UCSD-AML1 (cell line): Measurements from ENCODE around the gene SETDB1.
"Not testable (repeated sequence)": the region's sequence is repeated elsewhere in the genome, so short reads cannot be mapped to it uniquely, and the experiment has no call there.

Experiments used
- DNase-seq: peaks from one replicate; lab custom pipeline; 2025; ENCODE audit not compliant: unreplicated experiment; lab: John Stamatoyannopoulos, UW

Gene SETDB1

GRCh38 chr1:150928775-150929174 is 2.6 kb downstream of the SETDB1 start:
- not testable (repeated sequence) for DNase-seq

- DNase-seq, result no peak
These were observed 5.6 kb downstream of the SETDB1 start for GRCh38 chr1:150931773-150932172.

DNA sequence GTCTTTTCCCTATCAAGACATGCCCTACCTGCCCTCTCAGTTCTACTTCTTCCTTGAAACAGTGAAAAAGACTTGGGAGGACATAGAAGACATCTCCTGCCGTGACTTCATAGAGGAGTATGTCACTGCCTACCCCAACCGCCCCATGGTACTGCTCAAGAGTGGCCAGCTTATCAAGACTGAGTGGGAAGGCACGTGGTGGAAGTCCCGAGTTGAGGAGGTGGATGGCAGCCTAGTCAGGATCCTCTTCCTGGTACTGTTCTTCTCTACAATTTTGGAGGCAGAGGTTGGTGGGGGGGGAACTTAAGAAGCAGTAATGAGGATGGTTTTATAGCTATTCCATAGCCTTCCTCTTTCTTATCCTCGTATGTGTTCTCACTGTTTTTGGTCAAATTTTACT is 18.7 kb downstream of the SETDB1 start:
- DNase-seq, result no peak

DNA sequence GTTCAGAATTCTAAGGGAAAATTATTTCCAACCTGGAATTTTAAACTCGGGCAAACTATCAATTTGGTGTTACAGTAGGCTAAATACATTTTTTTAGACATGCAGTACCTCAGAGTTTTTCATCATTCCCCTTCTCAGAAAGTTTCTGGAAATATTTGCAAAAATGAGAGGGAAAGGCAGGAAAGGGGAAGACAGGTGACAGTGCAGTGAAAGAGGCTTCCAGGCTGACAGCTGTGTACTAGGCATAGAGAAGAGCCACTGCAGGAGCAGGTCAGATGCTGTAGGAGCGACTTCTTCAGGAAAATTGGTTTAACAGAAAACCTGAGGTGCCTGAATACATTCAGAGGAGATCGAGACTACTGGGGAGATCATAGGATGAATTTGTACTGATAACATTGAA is 28.5 kb downstream of the SETDB1 start:
- no peak for DNase-seq

DNA sequence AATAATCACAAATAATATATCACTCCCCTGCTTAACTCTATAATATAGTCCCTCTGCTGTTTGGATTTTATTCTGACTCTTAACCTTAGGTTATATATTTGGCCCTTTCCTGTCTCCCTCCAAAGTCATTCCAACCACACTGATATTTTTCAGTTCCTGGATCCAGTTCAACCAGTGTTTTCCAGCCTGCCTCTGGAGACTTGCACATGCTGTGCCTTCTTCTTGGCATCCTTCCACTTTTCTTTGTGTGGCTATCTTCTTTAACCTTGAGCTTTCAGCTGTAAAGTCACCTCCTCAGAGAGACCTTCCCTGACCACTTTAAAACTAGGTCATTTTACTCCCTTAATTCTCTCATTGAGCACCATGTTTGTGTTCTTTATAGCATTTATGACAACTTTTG is 29.1 kb downstream of the SETDB1 start:
- DNase-seq, result no peak

DNA sequence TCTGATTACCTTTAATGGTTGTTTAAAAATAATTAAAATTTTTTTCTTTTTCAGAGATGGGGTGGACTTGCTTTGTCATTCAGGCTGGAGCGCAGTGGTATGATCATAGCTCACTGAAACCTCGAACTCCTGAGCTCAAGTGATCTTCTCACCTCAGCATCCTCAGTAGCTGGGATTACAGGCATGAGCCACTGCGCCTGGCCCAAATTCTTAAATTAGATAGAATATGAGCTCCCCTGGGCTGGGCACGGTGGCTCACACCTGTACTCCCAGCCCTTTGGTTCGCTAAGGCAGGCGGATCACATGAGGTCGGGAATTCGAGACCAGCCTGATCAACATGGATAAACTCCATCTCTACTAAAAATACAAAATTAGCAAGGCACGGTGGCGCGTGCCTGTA is 31.5 kb downstream of the SETDB1 start:
- DNase-seq, result no peak

GRCh38 chr1:150960646-150961045 is 34.5 kb downstream of the SETDB1 start:
- DNase-seq, result no peak

GRCh38 chr1:150961756-150962155 is 35.6 kb downstream of the SETDB1 start:
- no peak for DNase-seq

DNA sequence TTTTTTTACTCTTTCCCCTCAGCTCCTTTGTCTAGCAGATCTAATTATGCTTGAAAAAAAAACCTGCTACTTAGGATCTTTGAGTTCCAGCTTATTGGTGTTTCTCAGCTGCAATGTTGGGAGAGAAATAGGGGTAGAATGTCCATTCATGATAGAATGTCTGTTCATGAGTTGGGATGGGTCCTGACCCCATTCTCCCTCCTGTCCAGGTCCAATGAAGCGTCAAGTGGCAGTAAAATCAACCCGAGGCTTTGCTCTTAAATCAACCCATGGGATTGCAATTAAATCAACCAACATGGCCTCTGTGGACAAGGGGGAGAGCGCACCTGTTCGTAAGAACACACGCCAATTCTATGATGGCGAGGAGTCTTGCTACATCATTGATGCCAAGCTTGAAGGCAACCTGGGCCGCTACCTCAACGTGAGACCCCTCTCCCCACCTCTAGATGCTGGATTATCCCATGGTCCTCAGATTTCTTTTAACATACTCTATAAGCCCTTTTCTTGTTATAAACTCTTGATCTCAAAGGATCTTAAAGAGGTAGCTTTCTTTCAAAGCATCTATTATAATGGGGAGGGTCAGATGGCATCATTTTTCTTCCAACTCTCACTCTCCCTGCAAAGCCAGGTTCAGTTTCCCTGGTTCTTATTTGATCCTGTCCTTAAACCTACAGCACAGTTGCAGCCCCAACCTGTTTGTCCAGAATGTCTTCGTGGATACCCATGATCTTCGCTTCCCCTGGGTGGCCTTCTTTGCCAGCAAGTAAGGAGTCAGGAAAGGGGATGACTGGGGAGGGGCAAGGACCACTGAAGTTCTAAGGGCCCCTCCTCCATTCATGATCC is 37.4 kb downstream of the SETDB1 start:
- DNase-seq, result no peak

DNA sequence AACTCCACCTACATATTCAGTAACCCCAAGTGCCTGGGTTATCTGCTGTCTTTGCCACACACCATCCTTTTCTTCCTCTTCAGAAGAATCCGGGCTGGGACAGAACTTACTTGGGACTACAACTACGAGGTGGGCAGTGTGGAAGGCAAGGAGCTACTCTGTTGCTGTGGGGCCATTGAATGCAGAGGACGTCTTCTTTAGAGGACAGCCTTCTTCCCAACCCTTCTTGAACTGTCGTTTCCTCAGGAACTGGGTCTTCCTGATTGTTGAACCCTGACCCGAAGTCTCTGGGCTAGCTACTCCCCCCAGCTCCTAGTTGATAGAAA is 38.0 kb downstream of the SETDB1 start:
- DNase-seq, result no peak

- DNase-seq, result no peak
These were observed 39.4 kb downstream of the SETDB1 start for GRCh38 chr1:150965605-150966004.

DNA sequence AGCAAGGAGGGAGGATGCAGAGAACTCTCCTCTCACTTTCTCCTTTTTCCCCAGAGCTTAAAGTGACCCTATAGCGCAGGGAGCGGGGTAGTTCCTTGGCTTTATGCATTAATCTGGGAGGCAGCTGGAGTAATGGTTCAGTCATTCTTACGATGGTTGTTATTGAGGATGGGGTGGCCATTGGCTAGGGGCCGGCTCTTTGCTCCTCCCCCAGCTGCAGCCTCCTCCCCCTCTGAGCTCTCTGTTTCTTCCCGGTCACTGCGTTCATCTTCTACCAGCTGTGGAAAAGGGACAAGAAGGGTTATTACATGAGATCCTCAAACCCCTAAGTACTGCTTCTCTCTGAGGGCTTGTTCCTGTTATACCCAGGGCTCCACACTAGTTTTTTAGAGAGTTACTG is 39.8 kb downstream of the SETDB1 start:
- no peak for DNase-seq

DNA sequence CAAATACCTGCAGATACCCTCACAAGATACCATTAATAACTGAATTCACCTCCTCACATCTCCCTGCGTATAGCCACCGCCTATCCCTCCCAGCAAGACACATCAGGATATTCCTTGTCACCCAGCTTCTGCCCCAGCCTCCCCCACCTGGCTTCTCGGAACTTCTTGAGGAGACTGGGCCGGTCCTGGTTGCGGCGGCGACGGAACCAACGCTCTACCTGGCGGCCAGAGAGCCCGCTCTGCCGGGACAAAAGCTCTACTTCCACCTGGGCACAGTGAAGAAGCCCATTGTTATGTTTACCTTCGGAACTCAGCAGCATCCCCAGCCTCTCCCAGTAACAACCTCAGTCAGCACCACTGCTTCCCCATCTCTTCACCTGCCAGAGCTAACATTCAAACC is 41.8 kb downstream of the SETDB1 start:
- no peak for DNase-seq

DNA sequence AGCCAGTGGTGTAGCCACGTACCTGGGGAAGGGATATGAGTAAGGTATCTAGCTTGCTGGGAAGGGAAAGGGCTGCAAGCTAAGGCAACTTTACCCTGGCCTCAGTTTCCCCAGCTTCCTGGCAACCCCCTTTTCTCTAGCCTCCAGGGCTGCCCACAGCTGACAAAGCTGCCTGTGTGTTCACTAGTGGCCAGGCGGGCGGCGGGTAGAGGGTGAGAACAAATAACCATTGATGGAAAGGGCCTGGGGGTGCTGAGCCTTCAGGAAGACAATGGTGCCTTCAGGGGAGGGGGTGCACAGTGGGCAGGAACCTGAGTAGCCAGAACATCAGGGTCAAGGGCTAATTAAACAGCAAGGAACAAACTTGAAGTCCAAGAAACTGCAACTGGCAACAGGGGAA is 42.3 kb downstream of the SETDB1 start:
- DNase-seq, result no peak

- DNase-seq, result no peak
These were observed 43.5 kb downstream of the SETDB1 start for GRCh38 chr1:150969626-150970025.

- no peak for DNase-seq
These were observed 44.8 kb downstream of the SETDB1 start for GRCh38 chr1:150970808-150971582.

DNA sequence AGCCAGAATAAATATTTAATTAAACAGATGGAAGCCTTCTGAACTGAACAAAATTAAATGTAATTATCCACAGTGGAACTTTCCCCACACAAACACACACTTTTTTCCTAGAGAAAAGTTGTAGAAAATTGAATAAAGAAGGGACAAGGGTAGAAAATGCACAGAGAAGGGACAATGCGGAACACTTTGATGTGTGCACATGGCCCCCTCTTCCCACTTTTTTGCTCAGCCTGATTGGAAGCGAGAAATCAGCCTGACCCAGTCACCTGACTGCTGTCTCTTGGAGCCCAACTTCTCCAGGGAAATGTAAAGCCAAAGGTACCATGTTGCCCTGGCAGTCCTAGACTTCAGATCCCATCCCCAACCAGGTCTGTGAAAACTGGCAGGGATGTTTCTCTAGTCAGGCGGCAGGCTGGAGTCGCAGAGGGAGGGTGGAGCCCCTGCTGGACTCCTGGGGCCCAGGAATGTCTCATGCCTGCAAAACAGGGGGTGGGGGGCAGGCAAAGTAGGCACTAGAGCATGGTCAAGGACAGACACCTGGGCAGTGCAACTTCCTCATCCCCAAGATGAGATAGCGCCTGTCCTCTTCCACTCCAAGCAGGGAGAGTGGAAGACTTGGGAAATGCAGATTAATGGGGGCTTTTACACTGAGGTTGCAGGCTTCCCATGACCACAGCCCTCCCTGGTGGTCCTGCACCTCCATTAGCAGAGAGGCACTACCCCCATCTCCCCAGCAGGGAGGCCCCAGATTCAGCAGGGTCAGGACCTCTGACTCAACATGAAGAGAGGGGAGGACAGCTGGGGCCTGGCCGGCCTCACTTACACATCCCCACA is 45.6 kb downstream of the SETDB1 start:
- no peak for DNase-seq

DNA sequence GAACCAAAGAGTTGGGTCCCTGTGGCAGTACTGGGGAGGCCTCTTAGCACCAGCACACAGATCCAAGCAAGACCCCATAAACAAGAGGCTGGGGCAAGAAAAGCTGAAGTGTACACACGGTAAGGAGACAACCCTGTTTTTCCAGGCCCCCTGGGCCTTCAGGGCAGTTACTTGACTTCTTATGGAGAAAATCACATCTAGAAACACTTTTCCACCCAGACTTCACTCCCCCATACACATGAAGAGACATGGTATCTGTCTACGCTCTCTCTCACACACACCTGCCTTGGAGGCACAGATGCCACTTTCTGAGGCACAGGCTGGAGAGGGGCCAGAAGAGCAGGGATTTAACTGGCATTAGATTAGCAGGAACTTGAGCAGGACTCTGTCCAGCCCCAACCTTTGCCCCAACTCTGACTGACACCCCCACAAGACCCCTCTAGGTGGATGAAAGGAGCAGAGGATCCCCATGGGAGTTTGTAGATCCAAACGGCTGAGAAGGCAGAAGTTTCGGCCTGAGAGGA is 46.3 kb downstream of the SETDB1 start:
- DNase-seq, result no peak

GRCh38 chr1:150973258-150973835 is 47.2 kb downstream of the SETDB1 start:
- DNase-seq, result no peak

GRCh38 chr1:150973836-150974579 is 47.8 kb downstream of the SETDB1 start:
- peak; percentile 51 for DNase-seq
